ENCODE measurements around the gene FOXL1.
A peak's percentile ranks its signal among the peaks of the same experiment; 100 is the strongest.

FOXL1 gene

DNA sequence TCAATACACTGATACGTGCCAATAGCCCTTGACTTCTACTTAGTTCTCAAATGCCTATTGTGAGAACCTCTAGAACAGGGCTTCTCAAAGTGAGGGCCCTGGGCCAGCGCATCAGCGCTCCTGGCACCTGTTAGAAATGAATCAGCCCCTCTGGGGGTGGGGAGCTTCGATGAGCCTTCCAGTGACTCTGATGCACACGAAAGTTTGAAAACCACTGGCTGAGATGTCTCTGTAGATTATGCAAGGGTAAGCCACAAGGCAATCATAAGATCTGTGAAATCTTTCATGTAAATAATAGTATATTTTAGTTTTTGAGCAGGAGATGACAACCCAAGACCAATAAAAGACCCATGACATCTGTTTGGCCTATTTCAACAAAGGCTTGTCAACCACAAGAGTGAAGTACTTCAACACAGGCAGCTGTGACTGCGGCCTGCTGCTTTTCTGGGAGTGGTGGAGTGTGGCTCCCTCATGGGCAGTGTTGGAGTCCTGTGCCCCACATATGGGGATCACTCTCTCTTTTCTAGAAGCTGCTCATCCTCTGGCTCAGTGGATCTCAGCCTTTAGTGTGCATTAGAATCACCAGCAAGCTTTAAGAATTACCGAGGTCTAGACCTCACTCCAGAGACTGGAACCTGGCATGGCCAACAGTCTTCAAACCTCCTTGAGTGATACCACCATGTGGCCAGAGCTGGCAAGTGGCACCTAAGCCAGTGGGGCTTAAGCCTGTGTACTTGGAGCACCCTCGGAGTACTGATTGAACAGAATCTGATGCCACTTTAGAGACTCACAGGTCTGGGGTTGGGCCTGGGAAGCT lies 29.1 kb upstream of the FOXL1 start:
- no peak for DNase-seq (ENCODE audit: low read depth in 2 of 2)

DNA sequence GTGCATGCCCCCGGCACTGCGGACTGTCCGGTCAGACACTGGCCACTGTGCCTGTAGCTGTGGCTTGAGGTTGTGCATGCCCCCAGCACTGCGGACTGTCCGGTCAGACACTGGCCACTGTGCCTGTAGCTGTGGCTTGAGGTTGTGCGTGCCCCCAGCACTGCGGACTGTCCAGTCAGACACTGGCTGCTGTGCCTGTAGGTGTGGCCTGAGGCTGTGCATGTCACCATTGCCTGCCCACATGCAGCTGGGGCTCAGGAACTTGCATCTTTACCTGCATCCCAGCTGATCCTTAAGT lies 28.5 kb upstream of the FOXL1 start:
- no peak for DNase-seq (ENCODE audit: low read depth in 2 of 2)

DNA sequence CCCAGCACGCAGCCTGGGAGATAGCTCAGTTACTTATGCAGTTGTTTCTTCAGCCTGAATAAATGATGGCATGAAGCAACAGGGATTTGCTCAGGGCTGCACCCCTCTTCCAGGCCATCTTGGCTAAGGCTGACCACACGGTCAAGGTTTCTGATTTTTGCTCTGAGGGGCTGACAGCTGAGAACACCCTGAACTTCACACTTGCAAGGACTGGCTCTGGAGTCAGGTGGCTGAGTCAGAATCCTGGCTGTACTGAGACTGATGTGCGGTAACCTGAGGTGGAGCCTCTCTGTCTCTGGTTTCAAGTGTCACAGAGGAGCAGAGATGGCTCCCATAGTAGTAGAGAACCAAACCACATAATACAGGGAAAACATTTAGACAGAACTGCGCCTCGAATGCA lies 28.1 kb upstream of the FOXL1 start:
- no peak for DNase-seq (ENCODE audit: low read depth in 2 of 2)

DNA sequence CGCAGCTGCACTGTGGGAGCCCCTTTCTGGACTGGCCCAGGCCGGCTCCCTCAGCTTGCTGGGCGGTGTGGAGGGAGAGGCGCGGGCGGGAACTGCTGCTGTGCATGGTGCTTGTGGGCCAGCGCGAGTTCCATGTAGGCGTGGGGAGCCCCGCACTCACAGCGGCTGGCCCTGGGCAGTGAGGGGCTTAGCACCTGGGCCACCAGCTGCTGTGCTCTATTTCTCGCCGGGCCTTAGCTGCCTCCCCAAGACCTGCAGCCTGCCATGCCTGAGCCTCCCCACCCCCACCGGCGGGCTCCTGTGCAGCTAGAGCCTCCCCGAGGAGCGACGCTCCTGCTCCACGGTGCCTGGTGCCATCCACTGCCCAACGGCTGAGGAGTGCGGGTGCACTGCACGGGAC lies 25.0 kb upstream of the FOXL1 start:
- no peak for DNase-seq (ENCODE audit: low read depth in 2 of 2)

- DNase-seq (ENCODE audit: low read depth in 2 of 2) = no peak
Observed at GRCh38 chr16:86554599-86554916, 23.8 kb upstream of the FOXL1 start.

DNA sequence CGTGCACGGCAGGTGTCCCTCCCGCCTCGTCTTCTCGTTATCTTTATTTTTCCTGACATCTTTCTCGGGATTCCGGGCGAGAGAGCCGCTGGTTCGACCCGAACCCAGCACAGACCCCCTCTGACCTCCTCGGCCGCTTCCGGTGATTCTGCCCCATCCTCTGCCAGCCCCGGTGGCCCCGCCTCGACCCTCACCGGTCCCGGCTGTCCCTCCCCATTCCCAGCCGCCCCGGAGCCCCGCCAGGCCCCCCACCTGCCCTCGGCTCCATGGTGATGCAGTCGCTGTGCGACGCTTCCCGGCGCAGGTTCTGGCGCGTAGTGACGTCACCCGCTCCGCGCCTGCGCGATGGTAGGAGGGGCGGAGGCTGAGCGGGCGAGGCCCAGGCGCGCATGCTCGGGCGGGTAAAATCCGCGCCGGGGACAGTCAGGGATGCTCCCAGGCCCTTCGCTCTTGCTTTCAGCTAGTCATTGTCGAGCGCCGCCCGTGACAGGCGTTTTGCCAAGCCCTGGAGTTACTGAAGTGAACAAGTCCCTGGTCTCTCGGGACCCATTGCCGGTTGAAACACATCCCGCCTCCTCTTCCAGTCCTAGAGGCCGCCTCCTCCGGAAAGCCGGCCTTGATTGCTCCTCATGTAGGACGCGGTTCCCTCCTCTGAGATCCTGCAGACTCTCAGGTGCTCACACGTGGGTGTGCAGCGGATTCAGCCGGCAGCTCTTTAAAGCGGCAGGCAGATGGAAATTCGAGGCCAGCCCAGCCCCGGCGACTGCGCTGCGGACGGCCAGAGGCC lies 23.2 kb upstream of the FOXL1 start, which contains the start of gene MTHFSD:
MTHFSD (minus strand) TSS at position 319 of the 787 bp plus-strand sequence; CDS start at position 268, 51 bp downstream.
- DNase-seq (ENCODE audit: low read depth in 2 of 2) = peak; percentile 89 to 95

DNA sequence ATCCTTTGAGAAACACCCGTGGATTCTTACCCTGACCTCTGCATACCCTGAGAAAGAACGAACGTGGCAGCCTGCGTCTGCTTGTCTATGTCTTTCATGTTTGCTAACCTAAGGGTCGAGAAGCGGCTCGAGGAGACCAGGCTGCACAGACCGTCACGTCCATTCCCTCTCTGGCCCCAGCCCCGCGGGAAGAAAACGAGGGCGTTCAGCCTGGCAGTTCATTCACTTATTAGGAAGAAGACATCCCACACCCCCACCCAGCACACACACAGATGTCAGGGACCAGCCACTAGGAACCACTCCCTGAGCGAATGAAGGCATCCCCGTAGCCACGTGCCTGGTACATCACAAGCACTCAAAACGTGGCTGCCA lies 22.7 kb upstream of the FOXL1 start:
- no peak for DNase-seq (ENCODE audit: low read depth in 2 of 2)

DNA sequence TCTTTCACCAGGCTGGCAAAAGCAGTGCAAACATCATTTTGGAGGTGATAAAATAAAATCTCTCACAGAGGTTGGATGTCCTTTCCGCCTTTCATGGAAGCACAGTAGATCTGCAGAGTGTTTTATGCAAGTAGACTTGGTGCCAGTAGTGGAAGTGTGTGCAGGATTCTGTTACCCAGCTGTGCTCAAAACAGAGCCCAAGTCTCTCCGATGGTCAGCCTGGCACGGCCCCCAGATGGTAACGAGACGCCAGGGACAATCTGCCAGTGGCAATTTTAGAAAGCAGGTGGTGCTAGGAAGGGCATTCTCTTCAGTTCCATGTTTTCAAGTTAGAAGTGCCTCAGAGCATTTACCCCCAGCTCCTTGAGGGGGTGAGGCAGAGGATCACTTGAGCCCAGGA lies 21.8 kb upstream of the FOXL1 start:
- no peak for DNase-seq (ENCODE audit: low read depth in 2 of 2)

DNA sequence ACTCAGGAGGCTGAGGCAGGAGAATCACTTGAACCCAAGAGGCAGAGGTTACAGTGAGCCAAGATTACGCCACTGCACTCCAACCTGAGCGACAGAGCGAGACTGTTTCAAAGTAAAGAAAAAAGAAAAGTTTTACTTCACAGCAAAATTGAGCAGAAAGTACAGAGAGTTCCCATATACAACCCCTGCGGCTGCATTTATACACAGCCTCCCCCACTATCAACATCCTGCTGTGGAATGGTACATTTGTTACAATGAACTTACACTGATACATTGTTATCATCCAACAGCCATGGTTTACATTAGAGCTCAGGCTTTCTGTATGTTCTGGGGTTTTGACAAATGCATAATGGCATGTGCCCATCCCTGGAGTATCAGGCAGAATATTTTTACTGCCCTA lies 20.8 kb upstream of the FOXL1 start:
- no peak for DNase-seq (ENCODE audit: low read depth in 2 of 2)

- no peak for DNase-seq (ENCODE audit: low read depth in 2 of 2)
Observed at GRCh38 chr16:86558355-86559193, 19.8 kb upstream of the FOXL1 start.

GRCh38 chr16:86559802-86560305 lies 18.5 kb upstream of the FOXL1 start:
- DNase-seq (ENCODE audit: low read depth in 2 of 2) = no peak

GRCh38 chr16:86562356-86562755 lies 16.0 kb upstream of the FOXL1 start:
- no peak for DNase-seq (ENCODE audit: low read depth in 2 of 2)

DNA sequence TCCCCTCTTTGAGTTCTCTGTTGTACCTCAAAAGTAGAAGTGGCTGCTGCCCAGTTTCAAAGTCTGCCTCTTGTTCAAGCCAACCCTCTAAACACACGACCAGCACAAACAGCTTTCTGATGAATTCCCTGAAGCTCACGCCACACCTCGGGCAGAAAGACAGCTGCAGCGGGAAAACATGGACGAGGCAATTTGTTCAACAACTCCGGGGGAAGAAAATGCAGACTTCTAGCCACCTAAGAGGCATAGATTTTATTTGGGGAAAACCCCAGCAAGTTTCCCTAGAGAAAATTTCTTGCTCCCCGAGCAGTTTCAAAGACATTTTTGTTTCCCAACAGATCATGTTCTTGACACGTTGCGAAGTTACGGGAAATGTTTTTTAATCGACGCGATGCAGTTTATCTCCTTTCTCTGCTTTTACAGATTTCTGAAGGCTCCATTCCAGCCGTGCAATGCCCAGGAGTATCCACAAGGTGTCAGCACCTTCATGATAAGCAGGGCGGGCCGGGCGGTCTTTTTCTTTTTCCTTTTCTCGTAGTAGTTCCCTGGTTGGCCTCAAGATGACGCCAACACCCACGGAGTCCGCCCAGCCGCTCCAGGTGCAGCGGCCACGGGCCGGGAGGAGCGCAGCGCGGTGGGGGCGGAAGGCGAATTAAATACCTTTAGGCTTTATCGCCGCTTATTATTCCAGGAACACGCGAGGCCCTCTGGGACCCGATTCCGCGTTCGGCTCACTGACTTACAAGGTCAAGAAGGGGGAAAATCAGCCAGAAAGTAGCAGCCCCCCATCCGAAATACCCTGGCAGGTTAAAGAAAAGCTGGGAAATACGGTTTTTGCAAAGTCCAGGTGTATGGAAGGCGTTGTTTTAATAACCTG lies 14.6 kb upstream of the FOXL1 start:
- DNase-seq (ENCODE audit: low read depth in 2 of 2) = peak; percentile 71

DNA sequence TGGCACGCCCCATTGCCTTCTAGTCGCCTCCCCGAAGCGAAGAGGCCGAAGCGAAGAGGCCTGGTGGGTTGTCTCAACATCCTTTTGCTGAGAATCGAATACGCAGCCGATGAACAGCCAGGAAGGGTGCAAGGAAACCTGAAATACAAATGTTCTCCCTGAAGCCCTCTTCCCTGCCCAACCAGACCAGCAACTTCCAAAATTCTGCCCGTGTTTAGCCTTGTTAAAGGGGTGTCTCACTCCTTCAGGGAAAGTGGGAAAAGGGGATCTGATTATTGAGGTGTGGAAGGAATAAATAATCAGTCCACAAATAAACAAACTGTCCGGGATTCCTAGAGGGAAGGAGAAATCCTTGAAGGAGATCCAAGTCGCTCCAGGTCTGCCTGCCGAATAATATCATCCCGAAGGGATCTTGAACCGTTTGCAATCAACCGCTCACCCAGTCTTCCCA lies 13.1 kb upstream of the FOXL1 start:
- no peak for DNase-seq (ENCODE audit: low read depth in 2 of 2)

- no peak for DNase-seq (ENCODE audit: low read depth in 2 of 2)
Observed at GRCh38 chr16:86565644-86566511, 12.5 kb upstream of the FOXL1 start.

DNA sequence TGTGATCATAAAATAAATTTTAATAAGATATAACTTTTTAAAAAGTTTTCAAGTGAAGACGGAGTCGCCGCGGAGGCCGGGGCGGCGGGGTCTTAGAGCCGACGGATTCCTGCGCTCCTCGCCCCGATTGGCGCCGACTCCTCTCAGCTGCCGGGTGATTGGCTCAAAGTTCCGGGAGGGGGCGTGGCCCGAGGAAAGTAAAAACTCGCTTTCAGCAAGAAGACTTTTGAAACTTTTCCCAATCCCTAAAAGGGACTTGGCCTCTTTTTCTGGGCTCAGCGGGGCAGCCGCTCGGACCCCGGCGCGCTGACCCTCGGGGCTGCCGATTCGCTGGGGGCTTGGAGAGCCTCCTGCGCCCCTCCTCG lies 11.8 kb upstream of the FOXL1 start, which contains the start of gene FOXC2:
FOXC2 (plus strand) TSS at position 229 of the 365 bp plus-strand sequence. CDS start 507 bp downstream, outside the sequence.
- no peak for DNase-seq (ENCODE audit: low read depth in 2 of 2)

DNA sequence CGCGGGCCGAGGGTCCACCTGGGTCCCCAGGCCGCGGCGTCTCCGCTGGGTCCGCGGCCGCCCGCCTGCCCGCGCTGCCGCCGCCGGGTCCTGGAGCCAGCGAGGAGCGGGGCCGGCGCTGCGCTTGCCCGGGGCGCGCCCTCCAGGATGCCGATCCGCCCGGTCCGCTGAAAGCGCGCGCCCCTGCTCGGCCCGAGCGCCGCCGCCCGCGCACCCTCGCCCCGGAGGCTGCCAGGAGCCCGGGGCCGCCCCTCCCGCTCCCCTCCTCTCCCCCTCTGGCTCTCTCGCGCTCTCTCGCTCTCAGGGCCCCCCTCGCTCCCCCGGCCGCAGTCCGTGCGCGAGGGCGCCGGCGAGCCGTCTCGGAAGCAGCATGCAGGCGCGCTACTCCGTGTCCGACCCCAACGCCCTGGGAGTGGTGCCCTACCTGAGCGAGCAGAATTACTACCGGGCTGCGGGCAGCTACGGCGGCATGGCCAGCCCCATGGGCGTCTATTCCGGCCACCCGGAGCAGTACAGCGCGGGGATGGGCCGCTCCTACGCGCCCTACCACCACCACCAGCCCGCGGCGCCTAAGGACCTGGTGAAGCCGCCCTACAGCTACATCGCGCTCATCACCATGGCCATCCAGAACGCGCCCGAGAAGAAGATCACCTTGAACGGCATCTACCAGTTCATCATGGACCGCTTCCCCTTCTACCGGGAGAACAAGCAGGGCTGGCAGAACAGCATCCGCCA lies 11.2 kb upstream of the FOXL1 start:
- DNase-seq (ENCODE audit: low read depth in 2 of 2) = no peak

DNA sequence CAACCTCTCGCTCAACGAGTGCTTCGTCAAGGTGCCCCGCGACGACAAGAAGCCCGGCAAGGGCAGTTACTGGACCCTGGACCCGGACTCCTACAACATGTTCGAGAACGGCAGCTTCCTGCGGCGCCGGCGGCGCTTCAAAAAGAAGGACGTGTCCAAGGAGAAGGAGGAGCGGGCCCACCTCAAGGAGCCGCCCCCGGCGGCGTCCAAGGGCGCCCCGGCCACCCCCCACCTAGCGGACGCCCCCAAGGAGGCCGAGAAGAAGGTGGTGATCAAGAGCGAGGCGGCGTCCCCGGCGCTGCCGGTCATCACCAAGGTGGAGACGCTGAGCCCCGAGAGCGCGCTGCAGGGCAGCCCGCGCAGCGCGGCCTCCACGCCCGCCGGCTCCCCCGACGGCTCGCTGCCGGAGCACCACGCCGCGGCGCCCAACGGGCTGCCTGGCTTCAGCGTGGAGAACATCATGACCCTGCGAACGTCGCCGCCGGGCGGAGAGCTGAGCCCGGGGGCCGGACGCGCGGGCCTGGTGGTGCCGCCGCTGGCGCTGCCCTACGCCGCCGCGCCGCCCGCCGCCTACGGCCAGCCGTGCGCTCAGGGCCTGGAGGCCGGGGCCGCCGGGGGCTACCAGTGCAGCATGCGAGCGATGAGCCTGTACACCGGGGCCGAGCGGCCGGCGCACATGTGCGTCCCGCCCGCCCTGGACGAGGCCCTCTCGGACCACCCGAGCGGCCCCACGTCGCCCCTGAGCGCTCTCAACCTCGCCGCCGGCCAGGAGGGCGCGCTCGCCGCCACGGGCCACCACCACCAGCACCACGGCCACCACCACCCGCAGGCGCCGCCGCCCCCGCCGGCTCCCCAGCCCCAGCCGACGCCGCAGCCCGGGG lies 10.4 kb upstream of the FOXL1 start:
- DNase-seq (ENCODE audit: low read depth in 2 of 2) = no peak
